Endothelial cell of umbilical vein (primary cell): ENCODE measurements around the gene ZNF599. TPM values are rescaled to one million over a fixed set of nuclear protein-coding genes. Genes with fewer than 3 reads are reported as not detected.

Experiments
- BruUV-seq: library from RNA; stranded (reverse); fragments of 400-500 nt; replicated peaks from 2 replicates; lab custom pipeline; 2021; lab: Mats Ljungman, UMichigan
- CTCF ChIA-PET: fragments of 300-600, 350-600 bp; sonication (Branson Sonifier 250); formaldehyde crosslinking; loops from one replicate; lab custom pipeline; 2021; ENCODE audit warnings: antibody characterized with exemption, inconsistent platforms; lab: Charles Lee
- POLR2A ChIA-PET: fragments of 300-600, 350-600 bp; sonication (Branson Sonifier 250); formaldehyde crosslinking; loops from one replicate; lab custom pipeline; 2021; ENCODE audit warnings: antibody characterized with exemption, inconsistent platforms; lab: Charles Lee
- DNase-seq: peaks from one replicate; pipeline ENCODE4 v3.0.0-alpha.2; 2011; ENCODE audit warnings: low read depth, low spot score
- FAIRE-seq: peaks from 2 replicates; lab custom pipeline; 2011; peaks lifted over from hg19 to GRCh38; lab: Jason Lieb, UNC
- H2AFZ ChIP-seq: 2 replicates; pipeline ENCODE4 v1.6.0; 2012; ENCODE audit warnings: low read depth, low read length, control low read depth, inconsistent platforms
- H3K27ac ChIP-seq: 2 replicates; pipeline ENCODE4 v1.5.1; 2011; ENCODE audit warnings: low read depth, mild to moderate bottlenecking, control low read depth, low read length, moderate library complexity; ENCODE audit not compliant: insufficient read depth
- H3K27me3 ChIP-seq, 2 experiments: 2 replicates each; pipeline versions ENCODE4 v1.6.0 to v1.6.1; 2011; ENCODE audit warnings: low read length in 2 of 2, mixed read lengths in 1 of 2; ENCODE audit not compliant: control insufficient read depth in 2 of 2, insufficient read depth in 2 of 2
- H3K36me3 ChIP-seq, 2 experiments: 2 replicates in 1 of 2; 3 replicates in 1 of 2; pipeline ENCODE4 v1.5.1; 2011; ENCODE audit warnings: low read length in 2 of 2, mild to moderate bottlenecking in 1 of 2, moderate library complexity in 1 of 2; ENCODE audit not compliant: control insufficient read depth in 2 of 2, insufficient read depth in 2 of 2; ENCODE audit errors: extremely low read depth in 1 of 2
- H3K4me1 ChIP-seq: 3 replicates; pipeline ENCODE4 v1.5.1; 2011; ENCODE audit warnings: mild to moderate bottlenecking, low read length; ENCODE audit not compliant: control insufficient read depth, insufficient read depth; ENCODE audit errors: extremely low read depth
- H3K4me2 ChIP-seq: 2 replicates; pipeline ENCODE4 v1.6.1; 2011; ENCODE audit warnings: low read length, control low read depth, mixed read lengths; ENCODE audit not compliant: insufficient read depth
- H3K4me3 ChIP-seq, 3 experiments: fragments of 200-600 bp in 1 of 3; sonication (generic), shearing (Covaris generic) in 1 of 3; replicated peaks in 1 of 3; 2 replicates each; pipeline ENCODE4 v1.5.1; 2011 to 2016; ENCODE audit warnings: control low read depth in 3 of 3, low read length in 3 of 3, mild to moderate bottlenecking in 2 of 3, inconsistent platforms in 1 of 3, low read depth in 1 of 3, moderate library complexity in 1 of 3; ENCODE audit not compliant: insufficient read depth in 1 of 3
- H3K79me2 ChIP-seq: 2 replicates; pipeline ENCODE4 v1.6.0; 2012; ENCODE audit warnings: low read length, inconsistent platforms; ENCODE audit not compliant: control insufficient read depth, insufficient read depth
- H3K9ac ChIP-seq: replicated peaks from 2 replicates; pipeline ENCODE3; 2011; ENCODE audit warnings: low read length, control low read depth; ENCODE audit not compliant: insufficient read depth; ENCODE audit errors: extremely low read depth
- H3K9me1 ChIP-seq: replicated peaks from 3 replicates; pipeline ENCODE4 v1.6.0; 2011; ENCODE audit warnings: mild to moderate bottlenecking, low read length; ENCODE audit not compliant: control insufficient read depth, insufficient read depth; ENCODE audit errors: extremely low read depth
- H3K9me3 ChIP-seq: replicated peaks from 2 replicates; pipeline ENCODE4 v1.5.1; 2012; ENCODE audit warnings: low read length, inconsistent platforms; ENCODE audit not compliant: control insufficient read depth, insufficient read depth
- H4K20me1 ChIP-seq: replicated peaks from 2 replicates; pipeline ENCODE3; 2011; ENCODE audit warnings: mild to moderate bottlenecking, low read length; ENCODE audit not compliant: control insufficient read depth, insufficient read depth; ENCODE audit errors: extremely low read depth
- EZH2 ChIP-seq: IDR thresholded peaks from 2 replicates; pipeline ENCODE4 v1.6.1; 2012; ENCODE audit warnings: borderline replicate concordance, low read depth, mild to moderate bottlenecking, moderate library complexity, low read length, inconsistent platforms; ENCODE audit not compliant: severe bottlenecking
- FOS ChIP-seq: IDR thresholded peaks from 2 replicates; pipeline ENCODE4 v1.6.1; 2011; ENCODE audit warnings: mild to moderate bottlenecking, low read length, moderate library complexity, borderline replicate concordance; ENCODE audit not compliant: insufficient read depth
- GATA2 ChIP-seq: IDR thresholded peaks from 2 replicates; pipeline ENCODE4 v1.7.0; 2011; ENCODE audit warnings: low read depth, mild to moderate bottlenecking, moderate library complexity, mixed read lengths, low read length; ENCODE audit not compliant: insufficient read length, insufficient read depth
- JUN ChIP-seq: IDR thresholded peaks from 2 replicates; pipeline ENCODE4 v1.6.1; 2011; ENCODE audit warnings: borderline replicate concordance, low read depth; ENCODE audit not compliant: insufficient read length, insufficient read depth
- MAX ChIP-seq: IDR thresholded peaks from 2 replicates; pipeline ENCODE4 v1.6.1; 2011; ENCODE audit not compliant: insufficient read depth, insufficient read length
- MYC ChIP-seq: IDR thresholded peaks from one replicate; pipeline ENCODE4 v1.6.1; 2011; ENCODE audit warnings: mild to moderate bottlenecking, low read depth, low read length
- POLR2A ChIP-seq: IDR thresholded peaks from 2 replicates; pipeline ENCODE4 v1.6.1; 2012; ENCODE audit warnings: low read depth, mild to moderate bottlenecking, control low read depth, low read length
- POLR2AphosphoS5 ChIP-seq: IDR thresholded peaks from 2 replicates; pipeline ENCODE4 v1.6.1; 2012; ENCODE audit warnings: low read depth, mild to moderate bottlenecking, control low read depth, low read length, moderate library complexity; ENCODE audit not compliant: insufficient read depth
- dilution Hi-C: fragments of 300-500 bp; cut with MboI; formaldehyde crosslinking; loops from one replicate; pipeline ENCODE4 v1.15.0; 2019; ENCODE audit warnings: low sequenced_read_pairs; ENCODE audit not compliant: extremely low pct_ligation_motif_present
- intact Hi-C: fragments of 100-400 bp; cut with micrococcal nuclease; formaldehyde crosslinking; loops from one replicate; pipeline ENCODE4 v1.10.0; 2022
- polyA plus RNA-seq, 4 experiments: library from polyadenylated mRNA; depleted of rRNA in 3 of 4; stranded (reverse) in 3 of 4; unstranded in 1 of 4; fragments of >200 nt; gene quantifications; 2 replicates each; pipeline versions ENCODE4 v1.2.1 to v1.2.3, GENCODE V29; 2011 to 2012; ENCODE audit warnings: missing spikeins in 1 of 4
- total RNA-seq: library from RNA; stranded (reverse); gene quantifications from 2 replicates; pipeline ENCODE4 v1.2.3, GENCODE V29; 2021
- TF ChIP-seq, protein P1 (sequence below), 2 donors: IDR thresholded peaks; 1 replicate in 1 of 2; 2 replicates in 1 of 2; pipeline ENCODE4 v1.5.1; 2011; ENCODE audit warnings: low read length in 2 of 2, mild to moderate bottlenecking in 2 of 2, moderate library complexity in 2 of 2, control low read depth in 1 of 2, inconsistent platforms in 1 of 2, low read depth in 1 of 2; ENCODE audit not compliant: insufficient read depth in 1 of 2; ENCODE audit errors: extremely low read depth in 1 of 2

Gene ZNF599
- total and polyA plus RNA-seq, 2 donors (not counting 3 experiments of a cell fraction or from before 2014, with no cell fraction given), result 4.5 to 7.3 TPM

DNA sequence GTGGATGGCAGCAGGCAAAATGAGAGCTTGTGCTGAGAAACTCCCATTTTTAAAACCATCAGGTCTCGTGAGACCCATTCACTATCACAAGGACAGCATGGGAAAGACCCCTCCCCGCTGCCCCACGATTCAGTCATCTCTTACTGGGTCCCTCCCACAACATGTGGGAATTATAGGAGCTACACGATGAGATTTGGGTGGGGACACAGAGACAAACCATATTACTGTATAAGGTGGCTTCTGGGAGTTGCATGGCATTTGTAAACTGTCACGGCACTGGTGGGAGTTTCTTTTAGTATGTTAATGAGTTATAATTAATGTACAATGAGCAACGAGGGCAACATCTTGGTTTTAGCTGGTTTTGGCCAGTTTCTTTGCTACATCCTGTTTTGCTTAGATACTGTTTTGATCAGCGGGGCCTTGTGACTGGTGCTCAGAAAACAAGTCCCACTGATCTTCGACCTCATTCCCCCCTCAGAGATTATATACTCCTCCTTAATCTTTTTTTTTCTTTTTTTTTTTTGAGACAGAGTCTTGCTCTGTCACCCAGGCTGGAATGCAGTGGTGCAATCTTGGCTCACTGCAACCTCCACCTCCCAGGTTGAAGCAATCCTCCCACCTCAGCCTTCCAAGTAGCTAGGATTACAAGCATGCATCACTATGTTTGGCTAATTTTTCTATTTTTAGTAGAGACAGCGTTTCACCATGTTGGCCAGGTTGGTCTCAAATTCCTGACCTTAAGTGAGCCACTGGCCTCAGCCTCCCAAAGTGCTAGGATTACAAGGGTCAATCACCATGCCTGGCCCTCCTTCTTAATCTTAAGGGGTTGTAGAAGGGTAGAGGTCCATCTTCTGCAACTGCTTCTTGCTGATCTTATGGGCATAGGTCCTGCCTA lies 21.3 kb upstream of the ZNF599 start:
- no peaks in the 10 kb centered on the region for H3K79me2 ChIP-seq
- no peak overlapping the region for H3K4me2 ChIP-seq
- no peak overlapping the region for H3K27ac ChIP-seq
- H3K9me1 ChIP-seq, result no peaks in the 10 kb centered on the region
- no peak overlapping the region for H3K9ac ChIP-seq
- H4K20me1 ChIP-seq, result no peaks in the 10 kb centered on the region
- DNase-seq (no peak), FAIRE-seq (no peak)
- H3K4me3 ChIP-seq, result no peak overlapping the region
- POLR2A ChIA-PET, result no interaction called here
- no TSS peak for BruUV-seq
- no peak overlapping the region for H2AFZ ChIP-seq
- CTCF ChIA-PET, result interaction anchor here (0.6 to 1.1 kb wide), 3 partner anchors 11 to 132 kb away, joined by 3 read pairs; partner anchors contain the start of gene ZNF30
- no peaks in the 10 kb centered on the region for H3K9me3 ChIP-seq
- no peak for TF ChIP-seq MAX
- TF ChIP-seq GATA2, result no peak
- TF ChIP-seq JUN, result no peak
- no peak for TF ChIP-seq EZH2
- no peak for TF ChIP-seq POLR2A
- no peak for TF ChIP-seq POLR2AphosphoS5
- no peak for TF ChIP-seq FOS
- TF ChIP-seq, protein P1, sequence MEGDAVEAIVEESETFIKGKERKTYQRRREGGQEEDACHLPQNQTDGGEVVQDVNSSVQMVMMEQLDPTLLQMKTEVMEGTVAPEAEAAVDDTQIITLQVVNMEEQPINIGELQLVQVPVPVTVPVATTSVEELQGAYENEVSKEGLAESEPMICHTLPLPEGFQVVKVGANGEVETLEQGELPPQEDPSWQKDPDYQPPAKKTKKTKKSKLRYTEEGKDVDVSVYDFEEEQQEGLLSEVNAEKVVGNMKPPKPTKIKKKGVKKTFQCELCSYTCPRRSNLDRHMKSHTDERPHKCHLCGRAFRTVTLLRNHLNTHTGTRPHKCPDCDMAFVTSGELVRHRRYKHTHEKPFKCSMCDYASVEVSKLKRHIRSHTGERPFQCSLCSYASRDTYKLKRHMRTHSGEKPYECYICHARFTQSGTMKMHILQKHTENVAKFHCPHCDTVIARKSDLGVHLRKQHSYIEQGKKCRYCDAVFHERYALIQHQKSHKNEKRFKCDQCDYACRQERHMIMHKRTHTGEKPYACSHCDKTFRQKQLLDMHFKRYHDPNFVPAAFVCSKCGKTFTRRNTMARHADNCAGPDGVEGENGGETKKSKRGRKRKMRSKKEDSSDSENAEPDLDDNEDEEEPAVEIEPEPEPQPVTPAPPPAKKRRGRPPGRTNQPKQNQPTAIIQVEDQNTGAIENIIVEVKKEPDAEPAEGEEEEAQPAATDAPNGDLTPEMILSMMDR (IDR thresholded peaks at IDR 0.05; ENCODE audit: extremely low read depth in 1 of 2, insufficient read depth in 1 of 2, low read depth in 1 of 2, low read length in 2 of 2), result no peak
- no peak for TF ChIP-seq MYC
- no peaks in the 10 kb centered on the region for H3K36me3 ChIP-seq
- dilution Hi-C loops, result no loop called here
- no peaks in the 10 kb centered on the region for H3K4me1 ChIP-seq
- intact Hi-C loops, result no loop called here
- no peaks in the 10 kb centered on the region for H3K27me3 ChIP-seq
